ENCODE measurements around the gene PTH1R. TPM values are rescaled to one million over a fixed set of nuclear protein-coding genes. Genes with fewer than 3 reads are reported as not detected.

The PTH1R gene
- total RNA-seq, 1 donor from 2014 or later, result 15.4 TPM

- no peak for DNase-seq (ENCODE audit: extremely low spot score, unreplicated experiment)
- TF ChIP-seq CTCF (IDR thresholded peaks at IDR 0.05), result no peak
- H3K36me3 Mint-ChIP-seq (ENCODE audit: unreplicated experiment), result no peaks in the 10 kb centered on the region
- no peaks in the 10 kb centered on the region for H3K9me3 Mint-ChIP-seq (ENCODE audit: unreplicated experiment)
- no peak overlapping the region for H3K27ac Mint-ChIP-seq (ENCODE audit: unreplicated experiment)
- H3K27me3 Mint-ChIP-seq (ENCODE audit: unreplicated experiment), result peaks cover 21% of the 10 kb centered on the region
- H3K4me3 Mint-ChIP-seq (ENCODE audit: unreplicated experiment), result no peak overlapping the region
- peaks cover 4% of the 10 kb centered on the region for H3K4me1 Mint-ChIP-seq (ENCODE audit: unreplicated experiment)
Measured at GRCh38 chr3:46861605-46862368, 15.7 kb upstream of the PTH1R start.

GRCh38 chr3:46862369-46863025 is 15.0 kb upstream of the PTH1R start:
- Mint-ChIP-seq H3K27ac (ENCODE audit: unreplicated experiment) (no peak overlapping the region), H3K36me3 (ENCODE audit: unreplicated experiment) (no peaks in the 10 kb centered on the region), H3K9me3 (ENCODE audit: unreplicated experiment) (no peaks in the 10 kb centered on the region), H3K4me1 (ENCODE audit: unreplicated experiment) (peaks cover 4% of the 10 kb centered on the region), H3K4me3 (ENCODE audit: unreplicated experiment) (no peak overlapping the region), H3K27me3 (ENCODE audit: unreplicated experiment) (peaks cover 21% of the 10 kb centered on the region)
- no peak for DNase-seq (ENCODE audit: extremely low spot score, unreplicated experiment)
- no peak for TF ChIP-seq CTCF (IDR thresholded peaks at IDR 0.05)

- H3K27ac Mint-ChIP-seq (ENCODE audit: unreplicated experiment), result no peak within 1 kb of the TSS
- DNase-seq (ENCODE audit: extremely low spot score, unreplicated experiment), result no peak
- H3K36me3 Mint-ChIP-seq (ENCODE audit: unreplicated experiment), result no peaks in the 10 kb centered on the region
- H3K4me1 Mint-ChIP-seq (ENCODE audit: unreplicated experiment), result peaks cover 4% of the 10 kb centered on the region
- no peaks in the 10 kb centered on the region for H3K9me3 Mint-ChIP-seq (ENCODE audit: unreplicated experiment)
- peaks cover 13% of the 10 kb centered on the region for H3K27me3 Mint-ChIP-seq (ENCODE audit: unreplicated experiment)
- H3K4me3 Mint-ChIP-seq (ENCODE audit: unreplicated experiment), result no peak within 1 kb of the TSS
- no peak for TF ChIP-seq CTCF (IDR thresholded peaks at IDR 0.05)
Measured at GRCh38 chr3:46863261-46863782, 14.2 kb upstream of the PTH1R start, which contains the start of gene MYL3. Gene MYL3 (minus strand): TSS chr3:46863444. CDS start chr3:46863390, 54 bp downstream.

- no peaks in the 10 kb centered on the region for H3K9me3 Mint-ChIP-seq (ENCODE audit: unreplicated experiment)
- DNase-seq (ENCODE audit: extremely low spot score, unreplicated experiment), result no peak
- no peak for TF ChIP-seq CTCF (IDR thresholded peaks at IDR 0.05)
- H3K27me3 Mint-ChIP-seq (ENCODE audit: unreplicated experiment), result peaks cover 5% of the 10 kb centered on the region
- H3K4me3 Mint-ChIP-seq (ENCODE audit: unreplicated experiment), result no peak overlapping the region
- peaks cover 2% of the 10 kb centered on the region for H3K4me1 Mint-ChIP-seq (ENCODE audit: unreplicated experiment)
- H3K36me3 Mint-ChIP-seq (ENCODE audit: unreplicated experiment), result no peaks in the 10 kb centered on the region
- no peak overlapping the region for H3K27ac Mint-ChIP-seq (ENCODE audit: unreplicated experiment)
Measured at GRCh38 chr3:46864061-46864881, 13.2 kb upstream of the PTH1R start.

Measured in osteocyte (in vitro differentiated cells).